ENCODE results near the gene CCDC124.

The CCDC124 gene

GRCh38 chr19:17953869-17954268 lies 21.1 kb downstream of the CCDC124 start:
- no peak for DNase-seq (ENCODE audit: low spot score)

GRCh38 chr19:17954401-17954800 lies 21.6 kb downstream of the CCDC124 start:
- no peak for DNase-seq (ENCODE audit: low spot score)

GRCh38 chr19:17957149-17957849 lies 24.5 kb downstream of the CCDC124 start:
- DNase-seq (ENCODE audit: low spot score) = no peak

- no peak for DNase-seq (ENCODE audit: low spot score)
Measured at GRCh38 chr19:17957885-17958284, 25.1 kb downstream of the CCDC124 start.

- DNase-seq (ENCODE audit: low spot score) = no peak
Measured at GRCh38 chr19:17963936-17964691, 31.3 kb downstream of the CCDC124 start.

- no peak for DNase-seq (ENCODE audit: low spot score)
Measured at GRCh38 chr19:17965370-17966128, 32.7 kb downstream of the CCDC124 start.

- DNase-seq (ENCODE audit: low spot score) = no peak
Measured at GRCh38 chr19:17966129-17966483, 33.3 kb downstream of the CCDC124 start.

- no peak for DNase-seq (ENCODE audit: low spot score)
Measured at GRCh38 chr19:17966550-17967256, 33.9 kb downstream of the CCDC124 start, which contains the start of gene KCNN1. TSS of gene KCNN1 (plus strand) at chr19:17967107. CDS start at chr19:17973889, 6,782 bp downstream.

- no peak for DNase-seq (ENCODE audit: low spot score)
Measured at GRCh38 chr19:17967257-17968051, 34.6 kb downstream of the CCDC124 start.

- no peak for DNase-seq (ENCODE audit: low spot score)
Measured at GRCh38 chr19:17968362-17968761, 35.5 kb downstream of the CCDC124 start.

- no peak for DNase-seq (ENCODE audit: low spot score)
Measured at GRCh38 chr19:17969096-17969792, 36.4 kb downstream of the CCDC124 start.

GRCh38 chr19:17972230-17972629 lies 39.4 kb downstream of the CCDC124 start:
- peak; percentile 6 for DNase-seq (ENCODE audit: low spot score)

GRCh38 chr19:17973759-17974158 lies 40.9 kb downstream of the CCDC124 start:
- no peak for DNase-seq (ENCODE audit: low spot score)

GRCh38 chr19:17974551-17974950 lies 41.7 kb downstream of the CCDC124 start:
- no peak for DNase-seq (ENCODE audit: low spot score)

GRCh38 chr19:17975032-17975431 lies 42.2 kb downstream of the CCDC124 start:
- DNase-seq (ENCODE audit: low spot score) = no peak

- no peak for DNase-seq (ENCODE audit: low spot score)
Measured at GRCh38 chr19:17977021-17977420, 44.2 kb downstream of the CCDC124 start.

GRCh38 chr19:17977488-17977887 lies 44.7 kb downstream of the CCDC124 start:
- no peak for DNase-seq (ENCODE audit: low spot score)

GRCh38 chr19:17981611-17982010 lies 48.8 kb downstream of the CCDC124 start:
- no peak for DNase-seq (ENCODE audit: low spot score)

- no peak for DNase-seq (ENCODE audit: low spot score)
Measured at GRCh38 chr19:17982430-17982829, 49.6 kb downstream of the CCDC124 start.

GRCh38 chr19:17985037-17985818 lies 52.4 kb downstream of the CCDC124 start:
- no peak for DNase-seq (ENCODE audit: low spot score)

All from HuH-7 (cell line).